HL-60/S4 treated with phorbol 12-myristate 13-acetate at 8.2 ng/mL for 4 days and 3 days (cell line): Measurements from ENCODE around the gene YPEL3.

Experiments used
- in situ Hi-C: fragments of 300-500 bp; cut with MboI; formaldehyde crosslinking; loops from 2 replicates; pipeline ENCODE4 v1.15.0; 2022; ENCODE audit warnings: low sequenced_read_pairs

Gene YPEL3

DNA sequence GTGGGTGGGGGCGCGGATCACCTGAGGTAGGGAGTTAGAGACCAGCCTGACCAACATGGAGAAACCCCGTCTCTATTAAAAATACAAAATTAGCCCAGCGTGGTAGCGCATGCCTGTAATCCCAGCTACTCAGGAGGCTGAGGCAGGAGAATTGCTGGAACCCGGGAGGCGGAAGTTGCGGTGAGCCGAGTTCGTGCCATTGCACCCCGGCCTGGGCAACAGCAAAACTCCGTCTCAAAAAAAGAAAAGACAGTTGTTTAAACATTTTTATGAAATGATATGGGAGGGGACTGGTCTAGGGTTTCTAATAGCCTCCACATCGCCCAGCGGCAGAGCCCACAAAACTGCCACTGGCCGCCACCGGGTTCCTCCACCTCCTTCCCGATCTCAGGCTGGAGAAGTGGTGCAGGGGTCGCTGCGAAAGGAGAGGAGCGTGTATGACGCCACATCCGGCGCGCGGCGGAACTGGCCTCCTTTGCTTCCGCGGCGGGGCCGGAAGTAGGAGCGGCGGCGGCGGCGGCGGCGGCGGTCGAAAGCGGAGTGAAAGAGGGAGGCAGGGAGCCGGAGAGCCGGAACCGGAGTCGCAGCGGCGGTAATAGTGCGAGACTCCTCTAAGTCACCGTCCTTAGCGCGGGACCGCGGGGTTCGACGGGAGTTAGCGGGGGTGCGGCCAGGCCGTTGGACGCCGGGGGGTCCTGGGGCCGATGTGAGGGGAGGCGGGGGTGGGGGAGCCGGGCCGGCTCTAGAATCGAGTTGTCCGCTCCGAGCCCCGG lies 20.3 kb downstream of the YPEL3 start, which contains the start of gene PPP4C:
Gene PPP4C (plus strand): TSS at position 492 of the 773 bp plus-strand sequence. CDS start 384 bp downstream, outside the sequence.
- in situ Hi-C loops: no loop called here

DNA sequence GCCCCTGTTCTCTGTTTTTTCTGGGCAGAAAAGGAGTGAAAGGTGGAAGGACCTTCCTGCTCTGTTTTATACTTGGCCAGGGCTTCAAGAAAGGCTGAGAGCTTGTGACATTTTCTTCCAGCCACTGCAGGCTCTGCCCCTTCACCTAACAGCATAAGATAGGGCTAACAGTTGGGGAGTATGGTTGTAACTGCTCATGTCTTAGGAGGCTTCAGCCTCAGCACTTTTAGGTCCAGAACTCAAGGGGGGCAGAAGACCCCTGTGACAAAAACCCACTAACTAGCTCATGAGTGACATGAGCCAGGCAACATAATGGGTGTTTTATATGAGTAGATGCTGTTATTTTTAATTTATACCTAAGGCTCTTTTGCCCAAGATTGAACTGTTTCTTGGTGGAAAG lies 25.5 kb downstream of the YPEL3 start:
- in situ Hi-C loops: no loop called here

DNA sequence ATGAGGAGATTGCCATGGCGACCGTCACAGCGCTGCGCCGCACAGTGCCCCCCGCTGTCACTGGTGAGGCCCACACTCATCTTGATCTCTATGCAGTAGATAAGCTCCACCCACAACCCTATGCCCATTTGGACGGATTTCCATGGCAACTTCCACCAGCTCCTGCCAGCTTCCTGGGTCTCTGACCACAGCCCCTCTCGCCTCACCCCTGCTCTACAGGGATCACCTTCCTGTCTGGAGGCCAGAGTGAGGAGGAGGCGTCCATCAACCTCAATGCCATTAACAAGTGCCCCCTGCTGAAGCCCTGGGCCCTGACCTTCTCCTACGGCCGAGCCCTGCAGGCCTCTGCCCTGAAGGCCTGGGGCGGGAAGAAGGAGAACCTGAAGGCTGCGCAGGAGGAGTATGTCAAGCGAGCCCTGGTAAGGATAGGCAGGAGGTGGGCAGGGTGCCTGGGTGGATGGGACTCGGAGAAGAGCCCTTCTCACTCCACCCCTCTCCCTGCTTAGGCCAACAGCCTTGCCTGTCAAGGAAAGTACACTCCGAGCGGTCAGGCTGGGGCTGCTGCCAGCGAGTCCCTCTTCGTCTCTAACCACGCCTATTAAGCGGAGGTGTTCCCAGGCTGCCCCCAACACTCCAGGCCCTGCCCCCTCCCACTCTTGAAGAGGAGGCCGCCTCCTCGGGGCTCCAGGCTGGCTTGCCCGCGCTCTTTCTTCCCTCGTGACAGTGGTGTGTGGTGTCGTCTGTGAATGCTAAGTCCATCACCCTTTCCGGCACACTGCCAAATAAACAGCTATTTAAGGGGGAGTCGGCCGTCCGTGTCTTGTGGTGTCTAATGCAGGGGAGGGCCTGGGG lies 26.2 kb downstream of the YPEL3 start:
- in situ Hi-C loops: no loop called here

DNA sequence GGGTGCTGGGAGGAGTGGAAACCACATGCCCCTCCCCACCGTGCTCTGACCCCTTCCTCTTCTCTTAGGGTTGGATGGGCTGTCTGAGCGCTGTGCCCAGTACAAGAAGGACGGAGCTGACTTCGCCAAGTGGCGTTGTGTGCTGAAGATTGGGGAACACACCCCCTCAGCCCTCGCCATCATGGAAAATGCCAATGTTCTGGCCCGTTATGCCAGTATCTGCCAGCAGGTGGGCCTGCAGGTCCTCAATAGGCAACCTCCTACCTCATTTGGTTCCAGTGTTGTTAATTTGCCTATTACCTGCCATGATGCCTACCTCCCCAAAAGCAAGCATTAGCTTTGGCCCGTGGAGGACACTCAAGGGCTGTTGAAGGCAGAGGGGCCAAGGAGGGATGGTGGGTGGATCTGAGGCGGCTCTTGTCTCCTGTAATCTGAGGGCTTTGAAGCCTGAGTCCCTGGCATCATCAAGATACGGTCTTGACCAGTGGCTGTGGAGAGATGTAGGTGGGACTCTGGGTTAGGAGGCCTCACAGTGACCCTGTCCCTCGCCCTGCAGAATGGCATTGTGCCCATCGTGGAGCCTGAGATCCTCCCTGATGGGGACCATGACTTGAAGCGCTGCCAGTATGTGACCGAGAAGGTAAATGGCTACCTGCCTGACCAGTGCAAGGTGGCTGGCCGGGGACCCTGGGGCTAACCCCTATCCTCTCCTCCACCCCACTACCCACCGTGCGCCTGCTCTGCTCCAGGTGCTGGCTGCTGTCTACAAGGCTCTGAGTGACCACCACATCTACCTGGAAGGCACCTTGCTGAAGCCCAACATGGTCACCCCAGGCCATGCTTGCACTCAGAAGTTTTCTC lies 27.0 kb downstream of the YPEL3 start:
- in situ Hi-C loops: no loop called here

DNA sequence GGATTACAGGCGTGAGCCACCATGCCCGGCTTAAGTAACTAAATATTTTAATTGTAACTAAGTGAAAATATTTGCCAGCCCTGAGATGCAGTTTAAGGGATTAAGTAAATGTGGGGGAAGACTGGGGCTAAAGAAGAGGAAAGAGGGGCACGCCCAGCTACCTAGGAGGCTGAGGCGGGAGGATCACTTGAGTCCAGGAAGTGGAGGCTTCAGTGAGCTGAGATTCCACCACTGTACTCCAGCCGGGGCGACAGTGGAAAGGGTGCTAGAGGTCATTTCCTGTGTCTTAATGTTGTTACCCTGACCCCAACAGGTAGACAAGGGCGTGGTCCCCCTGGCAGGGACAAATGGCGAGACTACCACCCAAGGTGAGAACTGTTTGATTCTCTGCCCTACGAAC lies 27.7 kb downstream of the YPEL3 start:
- in situ Hi-C loops: no loop called here

DNA sequence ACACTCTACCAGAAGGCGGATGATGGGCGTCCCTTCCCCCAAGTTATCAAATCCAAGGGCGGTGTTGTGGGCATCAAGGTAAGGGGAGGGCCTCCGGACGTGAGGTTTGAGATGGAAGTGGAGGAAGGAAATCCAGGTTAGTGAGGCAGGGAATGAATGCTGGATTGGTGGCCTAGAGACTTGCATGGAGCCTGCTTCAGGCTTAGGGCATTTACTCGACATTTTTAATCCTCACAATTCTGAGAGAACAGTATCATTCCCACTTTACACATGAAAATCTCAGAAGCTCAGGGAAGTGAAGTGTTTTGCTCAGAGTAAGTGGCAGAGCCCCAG lies 28.5 kb downstream of the YPEL3 start:
- in situ Hi-C loops: no loop called here

DNA sequence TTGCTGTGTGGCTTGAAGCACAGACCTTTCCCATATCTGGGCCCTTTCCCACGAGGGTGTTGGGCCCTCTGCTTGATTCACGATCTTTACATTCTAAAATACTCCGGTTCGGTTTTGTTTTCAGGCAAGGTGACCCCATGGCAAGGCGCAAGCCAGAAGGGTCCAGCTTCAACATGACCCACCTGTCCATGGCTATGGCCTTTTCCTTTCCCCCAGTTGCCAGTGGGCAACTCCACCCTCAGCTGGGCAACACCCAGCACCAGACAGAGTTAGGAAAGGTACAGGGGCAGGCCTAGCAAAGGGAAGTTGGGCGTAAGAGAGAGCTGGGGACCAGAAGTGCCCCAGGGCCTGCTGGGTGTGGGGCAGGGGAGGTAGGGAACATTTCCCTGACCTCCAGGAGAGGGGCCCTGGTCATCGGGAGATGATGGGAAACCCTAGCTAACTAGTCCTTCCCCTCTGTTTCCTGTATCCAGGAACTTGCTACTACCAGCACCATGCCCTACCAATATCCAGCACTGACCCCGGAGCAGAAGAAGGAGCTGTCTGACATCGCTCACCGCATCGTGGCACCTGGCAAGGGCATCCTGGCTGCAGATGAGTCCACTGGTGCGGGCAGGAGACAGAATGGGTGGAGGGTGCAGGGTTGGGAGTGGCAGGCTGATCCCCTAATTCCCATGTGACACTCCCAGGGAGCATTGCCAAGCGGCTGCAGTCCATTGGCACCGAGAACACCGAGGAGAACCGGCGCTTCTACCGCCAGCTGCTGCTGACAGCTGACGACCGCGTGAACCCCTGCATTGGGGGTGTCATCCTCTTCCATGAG lies 29.0 kb downstream of the YPEL3 start:
- in situ Hi-C loops: no loop called here

DNA sequence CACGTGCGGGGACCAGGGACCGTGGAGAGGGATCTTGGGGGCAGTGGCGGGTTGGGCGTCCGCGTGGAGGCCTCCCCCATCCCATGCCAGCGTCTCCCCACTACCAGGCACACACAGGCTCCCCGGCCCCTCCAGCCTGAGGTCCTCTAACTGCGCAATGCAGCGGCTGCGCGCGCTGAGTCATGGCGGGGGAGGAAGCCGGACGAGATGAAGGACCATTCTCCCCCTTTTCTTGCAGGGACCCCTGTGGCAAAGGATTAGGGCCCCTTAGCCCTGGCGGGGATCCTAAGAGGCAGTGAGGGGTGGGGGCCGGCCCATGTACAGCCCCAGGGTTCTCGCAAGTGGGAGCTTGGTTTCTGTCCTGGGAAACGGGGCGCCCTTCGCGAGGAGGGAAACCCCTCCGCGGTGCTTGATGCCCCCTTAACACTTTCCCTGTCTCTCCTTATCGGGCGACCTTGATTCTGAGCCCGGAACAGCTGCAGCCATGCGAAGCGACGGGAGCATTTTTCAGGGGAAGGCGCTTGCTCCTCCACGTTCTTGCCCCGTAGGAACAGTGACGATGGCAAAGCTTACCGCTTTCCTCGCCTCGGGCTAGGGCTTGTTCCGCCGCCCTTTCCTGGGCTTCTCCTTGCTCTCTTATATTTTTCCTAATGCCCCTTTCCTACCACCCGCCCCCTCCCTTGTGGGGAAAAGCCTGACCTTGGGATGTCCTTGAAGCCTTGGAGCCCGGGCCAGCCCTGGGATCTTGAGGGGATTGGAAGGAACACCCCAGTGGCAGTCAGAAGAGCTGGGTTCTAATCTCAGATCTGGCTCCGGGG lies 29.9 kb downstream of the YPEL3 start:
- in situ Hi-C loops: no loop called here

DNA sequence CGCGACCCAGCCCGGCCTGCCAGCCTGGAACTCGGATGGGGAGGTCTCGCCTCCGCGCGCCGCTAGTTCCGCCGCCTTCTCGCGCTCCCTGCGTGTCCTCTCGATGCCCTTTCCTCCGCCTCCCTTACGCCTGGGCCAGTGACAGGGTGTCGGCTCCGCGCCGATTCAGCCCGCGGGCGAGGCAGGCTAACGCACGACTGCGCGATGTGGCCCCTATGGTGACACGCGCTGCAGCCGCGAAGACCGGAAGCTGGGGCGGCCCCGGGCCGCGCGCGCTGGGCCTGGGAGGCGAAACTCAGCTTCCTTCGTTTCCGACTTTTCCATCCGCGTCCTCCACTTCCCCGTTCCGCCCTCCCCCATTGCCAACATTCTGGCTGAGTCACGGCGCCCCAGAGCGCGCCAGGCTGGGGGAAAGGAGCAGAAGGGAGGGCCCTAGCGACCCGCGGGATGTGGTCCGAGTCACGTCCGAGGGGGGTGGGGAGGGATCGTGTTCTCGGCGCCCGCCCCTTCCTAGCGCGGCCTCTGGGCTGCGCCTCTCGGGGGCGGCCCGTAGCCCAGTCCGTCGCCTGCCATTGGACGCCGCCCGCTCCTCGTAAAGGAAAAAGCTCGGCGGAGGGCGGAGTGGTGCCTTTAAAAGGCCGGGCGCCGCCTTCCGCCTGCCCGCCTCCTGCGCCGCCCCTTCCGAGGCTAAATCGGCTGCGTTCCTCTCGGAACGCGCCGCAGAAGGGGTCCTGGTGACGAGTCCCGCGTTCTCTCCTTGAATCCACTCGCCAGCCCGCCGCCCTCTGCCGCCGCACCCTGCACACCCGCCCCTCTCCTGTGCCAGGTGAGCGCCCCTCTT lies 30.7 kb downstream of the YPEL3 start, which contains the start of gene ALDOA:
Gene ALDOA (plus strand): TSS at position 659 of the 841 bp plus-strand sequence. CDS start 1,138 bp downstream, outside the sequence.
- in situ Hi-C loops: no loop called here

DNA sequence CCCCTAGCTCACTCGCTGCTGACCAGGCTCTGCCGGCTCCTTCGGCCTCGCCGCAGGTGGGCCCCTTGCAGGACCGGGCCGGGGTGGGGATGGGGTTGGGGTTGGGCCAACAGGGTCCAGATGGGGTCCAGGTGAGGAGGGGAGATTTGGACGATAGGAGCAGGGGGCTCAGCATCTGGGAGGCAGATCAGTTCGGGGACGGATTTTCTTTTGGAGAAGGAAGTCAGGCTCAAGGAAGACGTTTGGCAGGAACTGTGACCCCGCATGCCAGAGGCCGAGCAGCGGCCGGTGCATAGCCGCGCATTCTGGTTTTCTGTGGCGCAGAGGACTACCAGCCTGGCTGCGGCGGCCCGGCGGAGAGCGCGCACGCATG lies 31.3 kb downstream of the YPEL3 start:
- in situ Hi-C loops: no loop called here

DNA sequence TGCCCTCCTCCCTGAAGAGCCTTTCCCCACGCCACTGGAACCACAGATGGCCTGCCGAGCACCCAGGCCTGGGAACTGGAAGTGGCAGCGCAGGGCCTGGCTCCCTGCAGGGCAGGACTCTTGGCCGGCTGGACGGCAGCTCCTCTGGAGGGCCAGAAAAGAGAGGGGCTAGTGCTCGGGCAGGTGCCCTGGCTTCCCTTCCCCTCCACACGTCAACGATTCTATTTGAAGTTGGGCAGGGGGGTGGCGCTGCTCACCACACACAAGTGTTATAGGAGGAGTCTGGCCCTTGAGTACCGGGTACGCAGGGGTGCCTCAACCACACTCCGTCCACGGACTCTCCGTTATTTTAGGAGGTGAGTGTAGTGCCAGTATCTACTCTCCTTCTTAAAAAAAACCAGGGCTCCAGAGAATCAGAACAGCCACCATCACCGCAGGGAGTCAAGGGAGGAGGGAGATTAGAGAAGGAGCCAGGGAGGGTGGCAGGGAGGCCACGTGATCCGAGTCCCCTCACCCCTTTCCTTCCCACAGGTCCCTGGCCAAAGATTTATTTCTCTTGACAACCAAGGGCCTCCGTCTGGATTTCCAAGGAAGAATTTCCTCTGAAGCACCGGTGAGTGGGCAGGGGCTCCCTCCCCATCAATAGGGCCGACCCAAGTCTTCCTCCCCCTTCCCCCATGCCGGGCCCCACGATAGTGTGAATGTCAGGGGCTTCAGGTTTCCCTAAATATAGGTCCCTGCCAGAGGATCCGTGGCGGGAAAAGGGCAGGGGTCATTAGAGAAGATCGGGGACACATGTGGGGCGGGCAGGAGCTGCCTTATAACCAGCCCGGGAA lies 31.9 kb downstream of the YPEL3 start:
- in situ Hi-C loops: no loop called here

DNA sequence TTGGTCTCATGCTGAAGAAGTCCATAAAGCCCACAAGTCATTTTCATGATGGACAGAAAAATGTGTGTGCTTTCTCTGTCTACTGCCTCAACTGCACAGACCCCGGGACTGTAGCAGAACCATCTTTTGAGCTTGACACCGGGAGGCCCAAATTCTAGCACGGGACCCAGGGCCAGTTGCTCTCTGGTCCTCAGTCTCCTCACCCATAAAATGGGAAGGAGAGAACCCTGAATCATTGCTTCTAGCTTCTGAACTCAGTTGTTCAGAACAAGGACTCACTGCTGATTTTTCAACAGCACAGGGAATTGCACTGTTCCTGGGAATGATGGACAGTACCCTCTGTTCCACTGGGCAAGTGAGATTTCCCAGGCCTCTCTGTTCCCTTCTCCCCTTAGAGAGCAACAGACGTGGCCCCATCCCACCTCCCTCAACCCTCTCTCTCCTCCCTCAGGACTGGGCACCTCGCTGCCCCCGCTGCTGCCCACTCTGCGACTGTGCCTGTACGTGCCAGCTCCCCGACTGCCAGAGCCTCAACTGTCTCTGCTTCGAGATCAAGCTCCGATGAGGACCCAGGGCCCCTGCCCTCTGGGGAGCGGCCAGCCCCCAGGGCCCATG lies 32.6 kb downstream of the YPEL3 start:
- in situ Hi-C loops: no loop called here

DNA sequence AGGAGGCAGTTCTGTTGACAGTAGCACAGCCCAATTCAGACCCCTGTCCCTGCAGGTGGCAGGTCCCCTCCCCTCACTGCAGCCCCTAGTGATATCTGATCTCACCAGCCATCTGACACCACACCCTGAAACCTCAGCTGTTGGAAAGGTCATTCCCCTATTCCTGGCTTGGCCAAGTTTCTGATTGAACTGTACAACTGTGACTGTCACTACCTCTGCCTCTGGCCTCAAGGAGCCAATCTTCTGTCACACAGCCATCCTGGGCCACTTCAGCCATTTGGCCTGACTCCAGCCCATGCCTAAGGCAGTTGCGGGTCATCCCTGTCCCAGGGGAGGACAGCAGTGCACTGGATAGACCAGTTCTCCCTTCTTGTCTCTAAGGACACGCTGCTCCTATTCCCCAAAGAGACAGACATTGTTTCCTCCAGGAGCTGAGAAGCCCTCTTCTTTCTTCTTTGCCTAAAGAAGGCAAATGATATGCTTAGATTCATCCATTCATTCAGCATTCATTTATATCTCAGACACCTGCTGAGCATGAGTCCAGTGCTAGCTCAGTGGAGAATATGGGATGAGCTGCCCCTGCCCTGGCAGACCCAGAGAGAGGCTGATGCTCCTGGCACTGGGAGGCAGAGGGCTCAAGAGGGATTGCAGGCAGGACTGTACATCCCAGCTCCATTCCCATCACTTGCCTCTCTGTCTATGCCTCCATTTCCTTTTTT lies 35.0 kb downstream of the YPEL3 start:
- in situ Hi-C loops: no loop called here

DNA sequence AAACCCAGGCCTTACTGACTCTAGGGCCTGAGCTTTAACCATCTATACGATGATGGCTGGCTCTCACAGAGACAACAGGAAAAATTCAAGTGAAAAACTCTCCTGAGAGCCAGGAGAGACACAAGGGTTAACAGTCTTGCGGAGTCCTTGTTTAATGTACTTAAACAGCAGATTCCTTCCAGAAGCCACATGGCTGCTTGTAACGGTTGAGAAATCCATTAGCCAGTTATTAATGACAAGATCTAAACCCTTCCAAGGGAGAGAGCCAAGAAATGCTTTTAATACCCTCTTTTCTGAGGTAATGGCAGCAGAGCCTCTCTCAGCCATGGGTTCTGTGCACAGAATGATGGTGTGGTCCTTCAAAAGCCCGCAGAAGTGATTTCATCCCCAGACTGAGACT lies 35.7 kb downstream of the YPEL3 start:
- in situ Hi-C loops: no loop called here

DNA sequence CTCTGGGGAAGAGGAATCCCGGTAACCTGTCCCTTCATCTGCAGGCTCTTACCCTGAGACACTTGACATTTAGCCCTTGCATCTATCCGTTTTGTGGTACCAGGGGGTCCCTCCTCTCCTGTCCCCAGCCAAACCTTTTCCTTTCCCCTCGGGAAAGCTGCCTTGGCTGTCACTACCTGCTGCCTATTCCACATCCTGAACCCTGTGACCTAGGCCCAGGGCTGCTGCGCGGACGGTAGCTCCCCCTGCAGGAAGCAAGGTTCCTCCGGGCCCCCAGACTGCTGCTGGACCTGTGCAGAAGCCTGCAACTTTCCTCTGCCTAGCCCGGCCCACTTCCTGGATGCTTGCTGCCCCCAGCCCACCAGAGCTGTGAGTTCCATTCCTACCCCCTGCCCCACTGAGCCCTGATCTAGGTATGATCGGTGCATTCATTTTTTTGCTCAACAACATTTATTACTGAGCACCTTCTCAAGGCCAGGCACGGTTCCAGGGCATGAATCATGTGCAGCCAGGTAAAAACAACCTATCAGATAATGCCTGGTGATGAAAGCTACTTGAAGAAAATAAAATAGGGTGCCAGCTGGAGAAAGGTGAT lies 41.0 kb downstream of the YPEL3 start:
- in situ Hi-C loops: no loop called here

DNA sequence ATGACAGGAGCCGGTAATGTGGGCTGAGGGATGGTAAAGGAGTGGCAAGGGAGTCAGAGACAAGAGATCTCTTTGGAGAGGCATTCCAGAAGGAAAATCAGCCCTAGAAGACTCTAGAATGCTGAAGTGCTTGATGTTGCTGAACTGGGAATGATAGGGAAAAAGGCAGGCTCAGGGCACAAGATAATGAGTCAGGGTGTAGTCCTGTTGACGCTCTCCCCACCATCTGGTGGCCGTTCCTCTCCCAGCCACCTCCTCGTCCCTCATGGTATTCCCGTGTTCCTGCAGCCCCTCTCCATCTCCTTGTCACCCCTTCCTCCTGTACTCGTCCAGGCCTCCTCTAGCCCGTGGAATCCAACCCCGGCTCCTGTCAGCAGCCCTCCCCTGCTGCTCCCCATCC lies 41.6 kb downstream of the YPEL3 start:
- in situ Hi-C loops: no loop called here
